Measurements from ENCODE around the gene PRKD2. TPM values are rescaled to one million over a fixed set of nuclear protein-coding genes. Genes with fewer than 3 reads are reported as not detected.

Gene PRKD2
- polyA plus RNA-seq, 1 donor from 2014 or later, result 8.0 TPM

- no peak overlapping the region for H3K4me3 ChIP-seq (ENCODE audit: low read length)
- H3K9me3 ChIP-seq (ENCODE audit: low read length), result no peaks in the 10 kb centered on the region
- H3K27me3 ChIP-seq (ENCODE audit: insufficient read depth, low read depth, low read length), result no peaks in the 10 kb centered on the region
- H2AFZ ChIP-seq (ENCODE audit: low read depth, low read length), result no peak overlapping the region
- TF ChIP-seq CTCF (IDR thresholded peaks at IDR 0.05; ENCODE audit: poor library complexity, severe bottlenecking) (no peak), POLR2AphosphoS5 (IDR thresholded peaks at IDR 0.05) (no peak), REST (IDR thresholded peaks at IDR 0.05; ENCODE audit: borderline replicate concordance) (no peak), TAF1 (IDR thresholded peaks at IDR 0.05; ENCODE audit: low read depth) (no peak), RAD21 (conservative IDR thresholded peaks at IDR 0.05) (no peak), SMC3 (conservative IDR thresholded peaks at IDR 0.05; ENCODE audit: poor library complexity) (no peak), EP300 (conservative IDR thresholded peaks at IDR 0.05; ENCODE audit: poor library complexity, severe bottlenecking) (no peak), MXI1 (conservative IDR thresholded peaks at IDR 0.05; ENCODE audit: poor library complexity, severe bottlenecking) (no peak), EZH2 (IDR thresholded peaks at IDR 0.05; ENCODE audit: borderline replicate concordance, insufficient read depth, low read length, poor library complexity, severe bottlenecking) (no peak)
- no peaks in the 10 kb centered on the region for H3K36me3 ChIP-seq (ENCODE audit: insufficient read depth, low read length)
- no peaks in the 10 kb centered on the region for H3K9me2 ChIP-seq (ENCODE audit: insufficient read depth, low read length)
- no peaks in the 10 kb centered on the region for H3K79me2 ChIP-seq (replicated peaks; ENCODE audit: insufficient read depth, low read length)
- no peak overlapping the region for H3K9ac ChIP-seq (ENCODE audit: low read length)
- no peak overlapping the region for H3K27ac ChIP-seq (ENCODE audit: low read length)
- no peaks in the 10 kb centered on the region for H3F3A ChIP-seq (ENCODE audit: insufficient read depth, low read length, poor library complexity, severe bottlenecking)
- H3K4me2 ChIP-seq (ENCODE audit: low read length), result no peak overlapping the region
- no peaks in the 10 kb centered on the region for H4K20me1 ChIP-seq (ENCODE audit: insufficient read depth)
Measured at GRCh38 chr19:46760363-46760762, 43.4 kb upstream of the PRKD2 start.

GRCh38 chr19:46759817-46760333 is 43.0 kb upstream of the PRKD2 start:
- Histone ChIP-seq H2AFZ (ENCODE audit: low read depth, low read length) (no peak overlapping the region), H4K20me1 (ENCODE audit: insufficient read depth) (no peaks in the 10 kb centered on the region), H3K9ac (ENCODE audit: low read length) (no peak overlapping the region), H3K9me3 (ENCODE audit: low read length) (no peaks in the 10 kb centered on the region), H3K36me3 (ENCODE audit: insufficient read depth, low read length) (no peaks in the 10 kb centered on the region), H3K4me2 (ENCODE audit: low read length) (no peak overlapping the region), H3K79me2 (replicated peaks; ENCODE audit: insufficient read depth, low read length) (no peaks in the 10 kb centered on the region), H3K27me3 (ENCODE audit: insufficient read depth, low read depth, low read length) (no peaks in the 10 kb centered on the region), H3F3A (ENCODE audit: insufficient read depth, low read length, poor library complexity, severe bottlenecking) (no peaks in the 10 kb centered on the region), H3K4me3 (ENCODE audit: low read length) (no peak overlapping the region), H3K27ac (ENCODE audit: low read length) (no peak overlapping the region), H3K9me2 (ENCODE audit: insufficient read depth, low read length) (no peaks in the 10 kb centered on the region)
- no peak for TF ChIP-seq RAD21 (conservative IDR thresholded peaks at IDR 0.05)
- TF ChIP-seq EP300 (conservative IDR thresholded peaks at IDR 0.05; ENCODE audit: poor library complexity, severe bottlenecking), result no peak
- no peak for TF ChIP-seq CTCF (IDR thresholded peaks at IDR 0.05; ENCODE audit: poor library complexity, severe bottlenecking)
- TF ChIP-seq SMC3 (conservative IDR thresholded peaks at IDR 0.05; ENCODE audit: poor library complexity), result no peak
- no peak for TF ChIP-seq TAF1 (IDR thresholded peaks at IDR 0.05; ENCODE audit: low read depth)
- no peak for TF ChIP-seq POLR2AphosphoS5 (IDR thresholded peaks at IDR 0.05)
- no peak for TF ChIP-seq EZH2 (IDR thresholded peaks at IDR 0.05; ENCODE audit: borderline replicate concordance, insufficient read depth, low read length, poor library complexity, severe bottlenecking)
- no peak for TF ChIP-seq REST (IDR thresholded peaks at IDR 0.05; ENCODE audit: borderline replicate concordance)
- TF ChIP-seq MXI1 (conservative IDR thresholded peaks at IDR 0.05; ENCODE audit: poor library complexity, severe bottlenecking), result no peak
